SU-DHL-6 (cell line): ENCODE data around the gene P4HB.

Experiments used
- H2AFZ ChIP-seq: fragments of 200-600 bp; sonication (generic); 2 replicates; pipeline ENCODE4 v1.6.1; 2014; ENCODE audit warnings: low read depth, mild to moderate bottlenecking, moderate library complexity, mixed read lengths, antibody characterized with exemption, low read length; ENCODE audit not compliant: severe bottlenecking
- H3F3A ChIP-seq: fragments of 200-600 bp; shearing (Covaris generic); 2 replicates; pipeline ENCODE4 v1.6.0; 2016; ENCODE audit warnings: antibody characterized with exemption, mild to moderate bottlenecking; ENCODE audit not compliant: insufficient read depth
- H3K27ac ChIP-seq: fragments of 200-600 bp; sonication (generic); 2 replicates; pipeline ENCODE4 v1.5.1; 2016; ENCODE audit warnings: low read depth, mild to moderate bottlenecking, low read length, moderate library complexity, mixed read lengths
- H3K27me3 ChIP-seq: fragments of 200-600 bp; sonication (generic), shearing (Covaris generic); 2 replicates; pipeline ENCODE4 v1.6.0; 2014; ENCODE audit warnings: mild to moderate bottlenecking, low read length
- H3K36me3 ChIP-seq: fragments of 200-600 bp; sonication (generic); 2 replicates; pipeline ENCODE4 v1.6.1; 2014; ENCODE audit warnings: mild to moderate bottlenecking, low read length, mixed read lengths
- H3K4me2 ChIP-seq: fragments of 300-600, 200-600 bp; shearing (Covaris generic), sonication (generic); 2 replicates; pipeline ENCODE4 v1.6.0; 2014; ENCODE audit warnings: low read length, low read depth, mild to moderate bottlenecking; ENCODE audit not compliant: poor library complexity, severe bottlenecking
- H3K4me3 ChIP-seq: fragments of 200-600 bp; sonication (generic); 2 replicates; pipeline ENCODE4 v1.5.1; 2014; ENCODE audit warnings: antibody characterized with exemption, low read length, mild to moderate bottlenecking, mixed read lengths; ENCODE audit not compliant: insufficient read depth, poor library complexity, severe bottlenecking
- H3K79me2 ChIP-seq: fragments of 200-600 bp; sonication (generic); 2 replicates; pipeline ENCODE4 v1.6.1; 2014; ENCODE audit warnings: mild to moderate bottlenecking, low read length, moderate library complexity; ENCODE audit not compliant: insufficient read depth
- H3K9ac ChIP-seq: fragments of 200-600 bp; sonication (generic); 2 replicates; pipeline ENCODE4 v1.7.0; 2014; ENCODE audit warnings: mild to moderate bottlenecking, low read length
- H3K9me2 ChIP-seq: fragments of 200-600 bp; sonication (generic); replicated peaks from 2 replicates; pipeline ENCODE4 v1.6.1; 2014; ENCODE audit warnings: low read length; ENCODE audit not compliant: insufficient read depth
- H3K9me3 ChIP-seq: fragments of 200-600 bp; sonication (generic); 2 replicates; pipeline ENCODE4 v1.6.1; 2014; ENCODE audit warnings: low read length, mixed read lengths; ENCODE audit not compliant: insufficient read depth
- H4K20me1 ChIP-seq: fragments of 200-600 bp; sonication (generic); 2 replicates; pipeline ENCODE4 v1.6.1; 2014; ENCODE audit warnings: low read depth, mild to moderate bottlenecking, antibody characterized with exemption, low read length, moderate library complexity, mixed read lengths
- CTCF ChIP-seq: fragments of 200-600 bp; sonication (generic); IDR thresholded peaks from one replicate; pipeline ENCODE4 v1.5.1; 2017; ENCODE audit warnings: antibody characterized with exemption, mild to moderate bottlenecking, low read length, moderate library complexity; ENCODE audit not compliant: insufficient read depth, poor library complexity, severe bottlenecking
- EZH2phosphoT487 ChIP-seq: fragments of 200-600 bp; sonication (generic), shearing (Covaris generic); conservative IDR thresholded peaks from 2 replicates; pipeline ENCODE4 v1.6.1; 2018; ENCODE audit warnings: mild to moderate bottlenecking, antibody characterized with exemption, low read length, moderate library complexity, mixed read lengths

Gene P4HB

GRCh38 chr17:81813861-81814683, 46.3 kb downstream of the P4HB start:
- no peak for TF ChIP-seq CTCF
- TF ChIP-seq EZH2phosphoT487, result no peak
- no peaks in the 10 kb centered on the region for H3K27me3 ChIP-seq
- no peaks in the 10 kb centered on the region for H3K79me2 ChIP-seq
- H3K36me3 ChIP-seq, result no peaks in the 10 kb centered on the region
- no peaks in the 10 kb centered on the region for H3K9me3 ChIP-seq
- no peak overlapping the region for H3K4me2 ChIP-seq
- H2AFZ ChIP-seq, result no peak overlapping the region
- H3K9ac ChIP-seq, result no peak overlapping the region
- no peaks in the 10 kb centered on the region for H4K20me1 ChIP-seq
- H3K4me3 ChIP-seq, result no peak overlapping the region
- H3F3A ChIP-seq, result no peaks in the 10 kb centered on the region
- no peaks in the 10 kb centered on the region for H3K9me2 ChIP-seq
- no peak overlapping the region for H3K27ac ChIP-seq

GRCh38 chr17:81813371-81813684, 47.0 kb downstream of the P4HB start:
- Histone ChIP-seq H2AFZ (no peak overlapping the region), H3K9me3 (no peaks in the 10 kb centered on the region), H3K9me2 (no peaks in the 10 kb centered on the region), H4K20me1 (no peaks in the 10 kb centered on the region), H3K36me3 (no peaks in the 10 kb centered on the region), H3K4me2 (no peak overlapping the region), H3K27ac (no peak overlapping the region), H3K79me2 (no peaks in the 10 kb centered on the region), H3K27me3 (no peaks in the 10 kb centered on the region), H3K9ac (no peak overlapping the region), H3F3A (no peaks in the 10 kb centered on the region), H3K4me3 (no peak overlapping the region)
- TF ChIP-seq EZH2phosphoT487, result no peak
- TF ChIP-seq CTCF, result no peak

- Histone ChIP-seq H3K9me3 (no peaks in the 10 kb centered on the region), H2AFZ (no peak overlapping the region), H3K9ac (no peak overlapping the region)
Observed at GRCh38 chr17:81812571-81813370, 47.6 kb downstream of the P4HB start.

More at GRCh38 chr17:81812571-81813370, 47.6 kb downstream of the P4HB start:
- H3K4me2 ChIP-seq, result no peak overlapping the region
- H3F3A ChIP-seq, result no peaks in the 10 kb centered on the region
- no peak overlapping the region for H3K27ac ChIP-seq
- H4K20me1 ChIP-seq, result no peaks in the 10 kb centered on the region
- no peaks in the 10 kb centered on the region for H3K27me3 ChIP-seq
- no peaks in the 10 kb centered on the region for H3K79me2 ChIP-seq
- no peaks in the 10 kb centered on the region for H3K9me2 ChIP-seq
- TF ChIP-seq EZH2phosphoT487, result no peak
- TF ChIP-seq CTCF, result no peak
- H3K36me3 ChIP-seq, result no peaks in the 10 kb centered on the region
- no peak overlapping the region for H3K4me3 ChIP-seq
